ENCODE measurements around the gene GPR25.

DNA sequence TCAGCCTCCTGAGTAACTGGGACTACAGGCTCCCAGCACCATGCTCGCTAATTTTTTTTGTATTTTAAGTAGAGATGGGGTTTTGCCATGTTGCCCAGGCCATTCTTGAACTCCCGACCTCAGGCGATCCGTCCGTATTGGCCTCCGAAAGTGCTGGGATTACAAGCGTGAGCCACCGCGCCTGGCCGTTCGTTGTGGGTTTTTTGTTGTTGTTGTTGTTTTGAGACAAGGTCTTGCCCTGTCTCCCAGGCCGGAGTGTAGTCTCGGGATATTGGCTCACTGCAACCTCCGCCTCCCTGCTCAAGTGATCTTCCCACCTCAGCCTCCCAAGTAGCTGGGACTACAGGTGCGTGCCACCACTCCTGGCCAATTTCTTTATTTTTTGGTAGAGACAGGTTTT, 17.2 kb downstream of the GPR25 start:
- TF ChIP-seq, protein P1, sequence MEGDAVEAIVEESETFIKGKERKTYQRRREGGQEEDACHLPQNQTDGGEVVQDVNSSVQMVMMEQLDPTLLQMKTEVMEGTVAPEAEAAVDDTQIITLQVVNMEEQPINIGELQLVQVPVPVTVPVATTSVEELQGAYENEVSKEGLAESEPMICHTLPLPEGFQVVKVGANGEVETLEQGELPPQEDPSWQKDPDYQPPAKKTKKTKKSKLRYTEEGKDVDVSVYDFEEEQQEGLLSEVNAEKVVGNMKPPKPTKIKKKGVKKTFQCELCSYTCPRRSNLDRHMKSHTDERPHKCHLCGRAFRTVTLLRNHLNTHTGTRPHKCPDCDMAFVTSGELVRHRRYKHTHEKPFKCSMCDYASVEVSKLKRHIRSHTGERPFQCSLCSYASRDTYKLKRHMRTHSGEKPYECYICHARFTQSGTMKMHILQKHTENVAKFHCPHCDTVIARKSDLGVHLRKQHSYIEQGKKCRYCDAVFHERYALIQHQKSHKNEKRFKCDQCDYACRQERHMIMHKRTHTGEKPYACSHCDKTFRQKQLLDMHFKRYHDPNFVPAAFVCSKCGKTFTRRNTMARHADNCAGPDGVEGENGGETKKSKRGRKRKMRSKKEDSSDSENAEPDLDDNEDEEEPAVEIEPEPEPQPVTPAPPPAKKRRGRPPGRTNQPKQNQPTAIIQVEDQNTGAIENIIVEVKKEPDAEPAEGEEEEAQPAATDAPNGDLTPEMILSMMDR (IDR thresholded peaks at IDR 0.05; ENCODE audit: borderline replicate concordance, extremely low read depth, low read length, poor library complexity, severe bottlenecking): no peak
- no peak for TF ChIP-seq EZH2 (IDR thresholded peaks at IDR 0.05; ENCODE audit: borderline replicate concordance, low read depth, low read length, severe bottlenecking)
